Left ventricle myocardium superior (tissue), 1 donor: ENCODE results near the gene LDLRAD4. TPM values are rescaled to one million over a fixed set of nuclear protein-coding genes. Genes with fewer than 3 reads are reported as not detected.

ENCODE experiments used
- ATAC-seq: fragments of 200-7000 bp; cut with Tn5 transposase; one replicate; pipeline ENCODE4 v1.9.1; 2020; ENCODE audit warnings: mild to moderate bottlenecking, moderate library complexity
- DNase-seq: peaks from one replicate; pipeline ENCODE4 v3.0.0-alpha.2; 2020
- intact Hi-C: fragments of 100-400 bp; cut with micrococcal nuclease; formaldehyde crosslinking; loops from one replicate; pipeline ENCODE4 v1.11.0; 2022
- total RNA-seq: library from RNA; stranded (reverse); fragmentation: NEBNext Ultra II Directional; extraction: Animal tissue kit (Norgen Biotek cat#: 25700); gene quantifications from one replicate; pipeline ENCODE4 v1.2.1, GENCODE V29; 2021
- donor health status: DM: no; HTN: yes; CAD: no; lungs with severe emphysema.

LDLRAD4 gene
- total RNA-seq, 1 donor from 2014 or later: 26.0 TPM

GRCh38 chr18:13272416-13272815 is 53.9 kb downstream of the LDLRAD4 start:
- intact Hi-C loops: no loop called here
- DNase-seq: peak; percentile 75
- ATAC-seq: peak; percentile 79

GRCh38 chr18:13273800-13274199 is 55.2 kb downstream of the LDLRAD4 start:
- intact Hi-C loops: no loop called here

GRCh38 chr18:13275075-13275474 is 56.5 kb downstream of the LDLRAD4 start:
- ATAC-seq (no peak), DNase-seq (no peak)
- intact Hi-C loops: no loop called here

More at GRCh38 chr18:13273800-13274199, 55.2 kb downstream of the LDLRAD4 start:
- DNase-seq (no peak), ATAC-seq (no peak)

- intact Hi-C loops: no loop called here
- ATAC-seq (no peak), DNase-seq (no peak)
These were observed 58.3 kb downstream of the LDLRAD4 start for GRCh38 chr18:13276530-13277520.

GRCh38 chr18:13278062-13278630 is 59.6 kb downstream of the LDLRAD4 start:
- no peak for DNase-seq
- no peak for ATAC-seq
- intact Hi-C loops: no loop called here

- intact Hi-C loops: no loop called here
- DNase-seq (no peak), ATAC-seq (no peak)
These were observed 60.9 kb downstream of the LDLRAD4 start for GRCh38 chr18:13279181-13280069.

GRCh38 chr18:13280070-13280795 is 61.7 kb downstream of the LDLRAD4 start:
- intact Hi-C loops: no loop called here
- ATAC-seq (peak; percentile 56), DNase-seq (no peak)

GRCh38 chr18:13281406-13281805 is 62.8 kb downstream of the LDLRAD4 start:
- ATAC-seq (no peak), DNase-seq (no peak)
- intact Hi-C loops: no loop called here

- intact Hi-C loops: no loop called here
- no peak for ATAC-seq
- no peak for DNase-seq
These were observed 65.2 kb downstream of the LDLRAD4 start for GRCh38 chr18:13283746-13284145.

GRCh38 chr18:13284330-13285027 is 65.9 kb downstream of the LDLRAD4 start:
- DNase-seq (no peak), ATAC-seq (peak; percentile 22)
- intact Hi-C loops: no loop called here

- DNase-seq: no peak
- intact Hi-C loops: no loop called here
- no peak for ATAC-seq
These were observed 67.3 kb downstream of the LDLRAD4 start for GRCh38 chr18:13285874-13286273.

GRCh38 chr18:13286456-13287125 is 68.0 kb downstream of the LDLRAD4 start:
- intact Hi-C loops: no loop called here
- DNase-seq: no peak

GRCh38 chr18:13287372-13287771 is 68.8 kb downstream of the LDLRAD4 start:
- ATAC-seq (no peak), DNase-seq (no peak)
- intact Hi-C loops: no loop called here

More at GRCh38 chr18:13286456-13287125, 68.0 kb downstream of the LDLRAD4 start:
- no peak for ATAC-seq

- peak; percentile 35 for ATAC-seq
- intact Hi-C loops: no loop called here
- no peak for DNase-seq
These were observed 70.1 kb downstream of the LDLRAD4 start for GRCh38 chr18:13288509-13289133.

- intact Hi-C loops: no loop called here
- ATAC-seq (peak; percentile 90), DNase-seq (peak; percentile 50)
These were observed 71.1 kb downstream of the LDLRAD4 start for GRCh38 chr18:13289481-13290205.

- ATAC-seq: no peak
- intact Hi-C loops: no loop called here
- DNase-seq: no peak
These were observed 72.3 kb downstream of the LDLRAD4 start for GRCh38 chr18:13290856-13291271.

GRCh38 chr18:13291299-13291698 is 72.7 kb downstream of the LDLRAD4 start:
- no peak for ATAC-seq
- no peak for DNase-seq
- intact Hi-C loops: no loop called here
